Tibial artery (tissue), 4 donors: ENCODE results near the gene HPRT1.
"Not testable (repeated sequence)": the region's sequence is repeated elsewhere in the genome, so short reads cannot be mapped to it uniquely, and the experiment has no call there.

Source experiments
- DNase-seq, 2 donors: peaks; one replicate each; pipeline ENCODE4 v3.0.0-alpha.2; 2019
- H3K27ac ChIP-seq, 2 donors: fragments of 200-600 bp; sonication (generic) in 1 of 2; 1 replicate in 1 of 2; 2 replicates in 1 of 2; pipeline ENCODE4 v1.5.1; 2018 to 2019; ENCODE audit warnings: mild to moderate bottlenecking in 1 of 2
- H3K27me3 ChIP-seq, 2 donors: fragments of 200-600 bp; sonication (generic) in 1 of 2; one replicate each; pipeline versions ENCODE4 v1.5.1 to v1.6.0; 2016 to 2019
- H3K36me3 ChIP-seq, 3 donors: fragments of 200-600 bp; sonication (generic) in 2 of 3; one replicate each; pipeline ENCODE4 v1.5.1; 2016 to 2019; ENCODE audit warnings: mild to moderate bottlenecking in 2 of 3
- H3K4me1 ChIP-seq, 4 donors: fragments of 200-600 bp; sonication (generic) in 2 of 4; 1 replicate in 3 of 4; 2 replicates in 1 of 4; pipeline ENCODE4 v1.5.1; 2016 to 2019
- H3K4me3 ChIP-seq, 2 donors: fragments of 200-600 bp; sonication (generic) in 1 of 2; 1 replicate in 1 of 2; 2 replicates in 1 of 2; pipeline ENCODE4 v1.5.1; 2018 to 2019; ENCODE audit warnings: mild to moderate bottlenecking in 2 of 2
- H3K9me3 ChIP-seq, 3 donors: fragments of 200-600 bp; sonication (generic) in 1 of 3; one replicate each; pipeline ENCODE4 v1.5.1; 2016 to 2019
- intact Hi-C: fragments of 100-400 bp; cut with DNase I; formaldehyde crosslinking; loops from one replicate; pipeline ENCODE4 v1.15.0; 2023; ENCODE audit warnings: low total_unique reads
- TF ChIP-seq, protein P1 (sequence below), 2 experiments: fragments of 200-600 bp in 1 of 2; fragments of 450-650 bp in 1 of 2; IDR thresholded peaks; one replicate each; pipeline ENCODE4 v1.5.1; 2017 to 2019; ENCODE audit warnings: antibody characterized with exemption in 2 of 2, mild to moderate bottlenecking in 1 of 2, moderate library complexity in 1 of 2

Gene HPRT1

DNA sequence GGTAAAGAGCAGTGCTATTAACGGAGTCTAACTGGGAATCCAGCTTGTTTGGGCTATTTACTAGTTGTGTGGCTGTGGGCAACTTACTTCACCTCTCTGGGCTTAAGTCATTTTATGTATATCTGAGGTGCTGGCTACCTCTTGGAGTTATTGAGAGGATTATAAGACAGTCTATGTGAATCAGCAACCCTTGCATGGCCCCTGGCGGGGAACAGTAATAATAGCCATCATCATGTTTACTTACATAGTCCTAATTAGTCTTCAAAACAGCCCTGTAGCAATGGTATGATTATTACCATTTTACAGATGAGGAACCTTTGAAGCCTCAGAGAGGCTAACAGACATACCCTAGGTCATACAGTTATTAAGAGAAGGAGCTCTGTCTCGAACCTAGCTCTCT, 1.5 kb downstream of the HPRT1 start:
- intact Hi-C loops: no loop called here
- Histone ChIP-seq H3K4me1 (peaks cover 0 to 6% (median 0%) of the 10 kb centered on the region in 4 donors), H3K4me3 (peak overlapping the region in 1 of 2 donors; percentile 80), H3K27me3 (no peaks in the 10 kb centered on the region), H3K36me3 (no peaks in the 10 kb centered on the region), H3K9me3 (no peaks in the 10 kb centered on the region), H3K27ac (no peak overlapping the region)
- no peak for DNase-seq
- TF ChIP-seq, protein P1, sequence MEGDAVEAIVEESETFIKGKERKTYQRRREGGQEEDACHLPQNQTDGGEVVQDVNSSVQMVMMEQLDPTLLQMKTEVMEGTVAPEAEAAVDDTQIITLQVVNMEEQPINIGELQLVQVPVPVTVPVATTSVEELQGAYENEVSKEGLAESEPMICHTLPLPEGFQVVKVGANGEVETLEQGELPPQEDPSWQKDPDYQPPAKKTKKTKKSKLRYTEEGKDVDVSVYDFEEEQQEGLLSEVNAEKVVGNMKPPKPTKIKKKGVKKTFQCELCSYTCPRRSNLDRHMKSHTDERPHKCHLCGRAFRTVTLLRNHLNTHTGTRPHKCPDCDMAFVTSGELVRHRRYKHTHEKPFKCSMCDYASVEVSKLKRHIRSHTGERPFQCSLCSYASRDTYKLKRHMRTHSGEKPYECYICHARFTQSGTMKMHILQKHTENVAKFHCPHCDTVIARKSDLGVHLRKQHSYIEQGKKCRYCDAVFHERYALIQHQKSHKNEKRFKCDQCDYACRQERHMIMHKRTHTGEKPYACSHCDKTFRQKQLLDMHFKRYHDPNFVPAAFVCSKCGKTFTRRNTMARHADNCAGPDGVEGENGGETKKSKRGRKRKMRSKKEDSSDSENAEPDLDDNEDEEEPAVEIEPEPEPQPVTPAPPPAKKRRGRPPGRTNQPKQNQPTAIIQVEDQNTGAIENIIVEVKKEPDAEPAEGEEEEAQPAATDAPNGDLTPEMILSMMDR (IDR thresholded peaks at IDR 0.05): no peak

- no peak for DNase-seq
- no peaks in the 10 kb centered on the region for H3K27me3 ChIP-seq
- intact Hi-C loops: no loop called here
- no peaks in the 10 kb centered on the region for H3K9me3 ChIP-seq
- H3K4me1 ChIP-seq: peaks cover 0 to 6% (median 0%) of the 10 kb centered on the region in 4 donors
- no peaks in the 10 kb centered on the region for H3K36me3 ChIP-seq
- TF ChIP-seq, protein P1 (IDR thresholded peaks at IDR 0.05): no peak
- no peak overlapping the region for H3K4me3 ChIP-seq
- no peak overlapping the region for H3K27ac ChIP-seq
Measured at GRCh38 chrX:134462927-134463326, 3.0 kb downstream of the HPRT1 start.

- H3K4me3 ChIP-seq, H3K4me1 ChIP-seq, H3K36me3 ChIP-seq, H3K27me3 ChIP-seq, H3K27ac ChIP-seq, H3K9me3 ChIP-seq, DNase-seq, intact Hi-C loops: not testable (repeated sequence)
Measured at GRCh38 chrX:134464453-134464852, 4.5 kb downstream of the HPRT1 start.

GRCh38 chrX:134469486-134469885, 9.5 kb downstream of the HPRT1 start:
- intact Hi-C loops: no loop called here

GRCh38 chrX:134470013-134470412, 10.0 kb downstream of the HPRT1 start:
- TF ChIP-seq, protein P1 (IDR thresholded peaks at IDR 0.05): no peak
- no peaks in the 10 kb centered on the region for H3K4me1 ChIP-seq
- intact Hi-C loops: no loop called here

More at GRCh38 chrX:134469486-134469885, 9.5 kb downstream of the HPRT1 start:
- no peaks in the 10 kb centered on the region for H3K9me3 ChIP-seq
- TF ChIP-seq, protein P1 (IDR thresholded peaks at IDR 0.05): no peak
- H3K36me3 ChIP-seq: no peaks in the 10 kb centered on the region
- H3K27ac ChIP-seq: no peak overlapping the region
- H3K4me3 ChIP-seq: no peak overlapping the region
- H3K4me1 ChIP-seq: no peaks in the 10 kb centered on the region
- DNase-seq: no peak
- no peaks in the 10 kb centered on the region for H3K27me3 ChIP-seq

GRCh38 chrX:134472041-134472440, 12.1 kb downstream of the HPRT1 start:
- Histone ChIP-seq H3K36me3 (no peaks in the 10 kb centered on the region), H3K4me1 (no peaks in the 10 kb centered on the region), H3K27me3 (no peaks in the 10 kb centered on the region), H3K27ac (no peak overlapping the region), H3K4me3 (no peak overlapping the region), H3K9me3 (no peaks in the 10 kb centered on the region)
- intact Hi-C loops: no loop called here
- DNase-seq: no peak
- TF ChIP-seq, protein P1 (IDR thresholded peaks at IDR 0.05): no peak

More at GRCh38 chrX:134470013-134470412, 10.0 kb downstream of the HPRT1 start:
- DNase-seq: no peak
- Histone ChIP-seq H3K4me3 (no peak overlapping the region), H3K27me3 (no peaks in the 10 kb centered on the region), H3K27ac (no peak overlapping the region), H3K36me3 (no peaks in the 10 kb centered on the region), H3K9me3 (no peaks in the 10 kb centered on the region)
